ENCODE data around the gene GRN. TPM values are rescaled to one million over a fixed set of nuclear protein-coding genes. Genes with fewer than 3 reads are reported as not detected.

Gene GRN
- total RNA-seq (ENCODE audit: unreplicated experiment): 88.7 TPM
- long read RNA-seq, transcript GRN-201 (13 exons, 2,342 nt): major isoform, 108 of 128 reads
- long read RNA-seq, partial matches to known transcripts: 12 of 128 reads
- long read RNA-seq, other reads (novel, unspliced or antisense): 7 of 128 reads

DNA sequence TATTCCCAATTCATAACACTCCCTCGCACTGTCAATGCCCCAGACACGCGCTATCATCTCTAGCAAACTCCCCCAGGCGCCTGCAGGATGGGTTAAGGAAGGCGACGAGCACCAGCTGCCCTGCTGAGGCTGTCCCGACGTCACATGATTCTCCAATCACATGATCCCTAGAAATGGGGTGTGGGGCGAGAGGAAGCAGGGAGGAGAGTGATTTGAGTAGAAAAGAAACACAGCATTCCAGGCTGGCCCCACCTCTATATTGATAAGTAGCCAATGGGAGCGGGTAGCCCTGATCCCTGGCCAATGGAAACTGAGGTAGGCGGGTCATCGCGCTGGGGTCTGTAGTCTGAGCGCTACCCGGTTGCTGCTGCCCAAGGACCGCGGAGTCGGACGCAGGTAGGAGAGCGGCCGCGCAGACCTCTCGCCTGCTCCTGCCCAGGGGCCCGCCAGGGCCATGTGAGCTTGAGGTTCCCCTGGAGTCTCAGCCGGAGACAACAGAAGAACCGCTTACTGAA is at the start of gene GRN:
Gene GRN (plus strand): TSS at position 364 of the 515 bp plus-strand sequence. CDS start 3,863 bp downstream, outside the sequence.
- peaks cover 10% of the 10 kb centered on the region for H3K9me3 Mint-ChIP-seq (ENCODE audit: unreplicated experiment)
- H3K36me3 Mint-ChIP-seq (ENCODE audit: unreplicated experiment): no peaks in the 10 kb centered on the region
- H3K4me1 Mint-ChIP-seq (ENCODE audit: low read depth, unreplicated experiment): peaks cover 4% of the 10 kb centered on the region
- peak within 1 kb of the TSS; percentile 91 for H3K27ac Mint-ChIP-seq (ENCODE audit: unreplicated experiment)
- peak within 1 kb of the TSS; percentile 98 for H3K4me3 Mint-ChIP-seq (ENCODE audit: unreplicated experiment)
- H3K27me3 Mint-ChIP-seq (ENCODE audit: unreplicated experiment): peaks cover 13% of the 10 kb centered on the region
- DNase-seq: peak; percentile 92
- TF ChIP-seq, protein P1, sequence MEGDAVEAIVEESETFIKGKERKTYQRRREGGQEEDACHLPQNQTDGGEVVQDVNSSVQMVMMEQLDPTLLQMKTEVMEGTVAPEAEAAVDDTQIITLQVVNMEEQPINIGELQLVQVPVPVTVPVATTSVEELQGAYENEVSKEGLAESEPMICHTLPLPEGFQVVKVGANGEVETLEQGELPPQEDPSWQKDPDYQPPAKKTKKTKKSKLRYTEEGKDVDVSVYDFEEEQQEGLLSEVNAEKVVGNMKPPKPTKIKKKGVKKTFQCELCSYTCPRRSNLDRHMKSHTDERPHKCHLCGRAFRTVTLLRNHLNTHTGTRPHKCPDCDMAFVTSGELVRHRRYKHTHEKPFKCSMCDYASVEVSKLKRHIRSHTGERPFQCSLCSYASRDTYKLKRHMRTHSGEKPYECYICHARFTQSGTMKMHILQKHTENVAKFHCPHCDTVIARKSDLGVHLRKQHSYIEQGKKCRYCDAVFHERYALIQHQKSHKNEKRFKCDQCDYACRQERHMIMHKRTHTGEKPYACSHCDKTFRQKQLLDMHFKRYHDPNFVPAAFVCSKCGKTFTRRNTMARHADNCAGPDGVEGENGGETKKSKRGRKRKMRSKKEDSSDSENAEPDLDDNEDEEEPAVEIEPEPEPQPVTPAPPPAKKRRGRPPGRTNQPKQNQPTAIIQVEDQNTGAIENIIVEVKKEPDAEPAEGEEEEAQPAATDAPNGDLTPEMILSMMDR (IDR thresholded peaks at IDR 0.05; ENCODE audit: partially characterized antibody, unreplicated experiment): no peak

DNA sequence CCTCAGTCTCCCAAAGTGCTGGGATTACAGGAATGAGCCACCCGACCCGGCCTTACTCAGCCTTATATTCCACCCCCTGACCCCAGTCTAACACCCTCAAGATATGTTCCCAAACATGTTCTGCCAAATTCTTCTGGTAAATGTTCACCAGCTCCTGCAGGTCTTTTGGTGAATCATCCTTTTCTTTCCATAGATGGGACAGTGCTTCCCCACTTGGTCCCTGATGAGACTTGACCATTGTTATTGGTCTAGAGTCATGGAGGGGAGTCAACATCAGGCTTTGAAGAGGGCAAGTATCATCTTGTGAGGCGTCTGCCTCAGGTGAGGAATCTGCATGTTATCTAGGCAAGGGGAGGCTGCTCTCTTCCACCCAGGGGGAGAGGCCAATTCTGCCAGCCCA is 47.1 kb upstream of the GRN start:
- no peak for DNase-seq
- no peak overlapping the region for H3K4me3 Mint-ChIP-seq (ENCODE audit: unreplicated experiment)
- H3K27me3 Mint-ChIP-seq (ENCODE audit: unreplicated experiment): peaks cover 4% of the 10 kb centered on the region
- no peaks in the 10 kb centered on the region for H3K9me3 Mint-ChIP-seq (ENCODE audit: unreplicated experiment)
- TF ChIP-seq, protein P1 (IDR thresholded peaks at IDR 0.05; ENCODE audit: partially characterized antibody, unreplicated experiment): no peak
- no peaks in the 10 kb centered on the region for H3K4me1 Mint-ChIP-seq (ENCODE audit: low read depth, unreplicated experiment)
- H3K36me3 Mint-ChIP-seq (ENCODE audit: unreplicated experiment): peaks cover 4% of the 10 kb centered on the region
- no peak overlapping the region for H3K27ac Mint-ChIP-seq (ENCODE audit: unreplicated experiment)

DNA sequence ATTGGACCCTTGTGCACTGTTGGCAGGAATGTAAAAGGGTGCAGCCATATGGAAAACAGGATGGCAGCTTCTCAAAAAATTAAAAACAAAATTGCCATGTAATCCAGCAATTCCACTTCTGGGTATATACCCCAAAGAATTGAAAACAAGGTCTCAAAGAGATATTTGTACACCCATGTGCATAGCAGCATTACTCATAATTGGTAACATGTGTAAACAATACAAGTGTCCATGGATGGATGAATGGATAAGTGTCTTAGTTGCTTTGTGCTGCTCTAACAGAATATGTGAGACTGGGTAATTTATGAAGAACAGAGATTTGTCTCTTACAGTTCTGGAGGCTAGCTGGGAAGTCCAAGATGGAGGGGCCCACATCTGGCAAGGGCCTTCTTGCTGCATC is 40.5 kb upstream of the GRN start:
- Mint-ChIP-seq H3K27ac (ENCODE audit: unreplicated experiment) (no peak overlapping the region), H3K4me1 (ENCODE audit: low read depth, unreplicated experiment) (peaks cover 7% of the 10 kb centered on the region), H3K27me3 (ENCODE audit: unreplicated experiment) (peaks cover 5% of the 10 kb centered on the region), H3K9me3 (ENCODE audit: unreplicated experiment) (peaks cover 7% of the 10 kb centered on the region), H3K4me3 (ENCODE audit: unreplicated experiment) (no peak overlapping the region), H3K36me3 (ENCODE audit: unreplicated experiment) (no peaks in the 10 kb centered on the region)
- no peak for DNase-seq
- TF ChIP-seq, protein P1 (IDR thresholded peaks at IDR 0.05; ENCODE audit: partially characterized antibody, unreplicated experiment): no peak

DNA sequence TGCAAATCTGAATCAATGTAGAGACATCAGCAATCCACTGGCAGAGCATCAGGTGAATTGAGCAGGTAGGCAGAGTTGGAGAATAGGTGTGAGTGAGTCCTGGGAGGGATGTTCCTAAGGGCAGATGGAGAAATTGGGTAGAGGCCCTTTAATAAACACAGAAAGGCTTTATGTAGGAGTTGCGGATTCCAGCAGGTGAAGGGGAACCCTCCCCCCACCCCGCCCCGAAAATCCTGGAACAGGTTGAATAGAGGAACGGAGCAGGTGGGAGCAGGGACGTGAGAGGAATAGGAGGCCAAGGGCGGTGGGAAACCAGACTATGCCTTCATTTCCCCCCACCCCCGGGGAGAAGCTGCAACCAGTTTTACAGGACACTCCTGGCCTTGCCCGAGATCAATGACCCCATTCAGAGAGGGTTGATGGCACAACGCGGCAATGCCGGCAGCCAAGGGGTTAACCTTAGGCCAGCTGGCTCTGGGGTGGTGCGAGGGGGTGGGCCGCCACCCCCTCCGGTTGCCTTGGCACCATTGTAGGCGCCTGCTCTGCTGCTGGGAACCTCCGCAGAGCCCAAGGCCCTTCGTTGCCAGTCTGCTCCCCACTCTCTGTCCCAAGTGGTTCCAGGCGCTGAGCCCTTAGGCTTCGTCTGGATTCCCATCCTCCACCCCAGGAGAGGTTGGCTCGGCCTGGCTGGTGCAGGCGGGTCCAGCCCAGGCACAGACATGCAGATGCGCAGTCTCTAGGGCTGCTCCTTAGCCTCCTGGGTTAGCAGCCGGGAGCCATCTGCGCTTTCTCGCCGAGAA is 37.5 kb upstream of the GRN start:
- H3K27ac Mint-ChIP-seq (ENCODE audit: unreplicated experiment): peak overlapping the region; percentile 80
- H3K27me3 Mint-ChIP-seq (ENCODE audit: unreplicated experiment): peaks cover 14% of the 10 kb centered on the region
- peak overlapping the region; percentile 86 for H3K4me3 Mint-ChIP-seq (ENCODE audit: unreplicated experiment)

More for the DNA sequence above, 37.5 kb upstream of the GRN start:
- Mint-ChIP-seq H3K36me3 (ENCODE audit: unreplicated experiment) (no peaks in the 10 kb centered on the region), H3K4me1 (ENCODE audit: low read depth, unreplicated experiment) (peaks cover 28% of the 10 kb centered on the region), H3K9me3 (ENCODE audit: unreplicated experiment) (peaks cover 11% of the 10 kb centered on the region)
- TF ChIP-seq, protein P1 (IDR thresholded peaks at IDR 0.05; ENCODE audit: partially characterized antibody, unreplicated experiment): no peak
- DNase-seq: peak; percentile 91
